ENCODE results near the gene GPX6. TPM values are rescaled to one million over a fixed set of nuclear protein-coding genes. Genes with fewer than 3 reads are reported as not detected.

GPX6 gene, protein sequence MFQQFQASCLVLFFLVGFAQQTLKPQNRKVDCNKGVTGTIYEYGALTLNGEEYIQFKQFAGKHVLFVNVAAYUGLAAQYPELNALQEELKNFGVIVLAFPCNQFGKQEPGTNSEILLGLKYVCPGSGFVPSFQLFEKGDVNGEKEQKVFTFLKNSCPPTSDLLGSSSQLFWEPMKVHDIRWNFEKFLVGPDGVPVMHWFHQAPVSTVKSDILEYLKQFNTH
- total RNA-seq (2014; rRNA removed; shearing (Covaris generic); ENCODE audit: low replicate concordance), result not detected in 2 replicates

- Histone ChIP-seq H3K4me1 (ENCODE audit: low read length) (no peaks in the 10 kb centered on the region), H3K4me3 (ENCODE audit: low read length) (no peak within 1 kb of the TSS), H4K20me1 (ENCODE audit: insufficient read depth, low read depth, low read length) (no peaks in the 10 kb centered on the region), H3K9me2 (replicated peaks; ENCODE audit: insufficient read depth, low read length) (no peaks in the 10 kb centered on the region), H3K36me3 (ENCODE audit: insufficient read depth, low read length) (no peaks in the 10 kb centered on the region), H3K79me2 (ENCODE audit: low read length) (no peaks in the 10 kb centered on the region), H3K27me3 (ENCODE audit: low read length) (no peaks in the 10 kb centered on the region), H3K27ac (ENCODE audit: low read length) (no peak within 1 kb of the TSS), H3K9me3 (ENCODE audit: low read length) (no peaks in the 10 kb centered on the region), H3K4me2 (ENCODE audit: low read depth, low read length, poor library complexity, severe bottlenecking) (no peak within 1 kb of the TSS), H3K9ac (ENCODE audit: low read length) (no peak within 1 kb of the TSS), H2AFZ (ENCODE audit: low read length) (no peak within 1 kb of the TSS)
- no peak for DNase-seq
These were observed at the start of gene GPX6 for GRCh38 chr6:28515676-28516075. TSS of gene GPX6 (minus strand) at chr6:28515793. CDS start at chr6:28515743, 50 bp downstream.

DNA sequence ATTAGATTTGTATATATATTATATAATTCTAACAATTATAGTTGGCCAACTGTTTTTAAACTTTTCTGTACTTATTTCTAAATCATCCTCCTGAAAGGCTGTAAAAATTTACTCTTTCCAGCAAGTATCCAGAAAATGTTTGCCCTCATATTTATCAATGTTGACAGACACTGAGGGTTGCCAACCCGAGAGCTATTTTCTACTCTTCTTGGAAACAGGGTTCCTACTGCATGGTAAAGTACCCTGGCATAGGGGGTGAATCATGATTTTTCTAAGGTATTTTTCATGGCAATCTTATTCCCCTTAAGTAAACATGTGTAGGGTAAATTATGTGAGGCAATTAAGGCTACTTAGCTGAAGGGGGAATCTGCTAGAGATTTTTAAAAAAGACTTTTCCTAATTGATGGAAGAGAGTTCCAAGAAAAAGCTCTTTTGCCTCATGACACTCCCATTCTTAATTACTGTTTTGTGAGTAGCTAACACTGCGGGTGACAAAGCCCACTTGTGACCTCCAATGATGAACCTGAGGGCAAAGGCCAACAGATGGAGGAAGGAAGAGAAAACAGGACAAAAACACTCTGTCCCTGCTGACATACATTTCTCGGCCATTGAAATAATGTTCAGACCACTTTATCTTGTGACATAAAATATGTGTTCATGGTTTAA lies 48.0 kb upstream of the GPX6 start:
- Histone ChIP-seq H3K36me3 (ENCODE audit: insufficient read depth, low read length) (no peaks in the 10 kb centered on the region), H3K4me1 (ENCODE audit: low read length) (peaks cover 2% of the 10 kb centered on the region; the same call in 1 of the 2 replicates), H4K20me1 (ENCODE audit: insufficient read depth, low read depth, low read length) (no peaks in the 10 kb centered on the region), H3K27ac (ENCODE audit: low read length) (no peak overlapping the region), H2AFZ (ENCODE audit: low read length) (no peak overlapping the region), H3K27me3 (ENCODE audit: low read length) (no peaks in the 10 kb centered on the region), H3K9ac (ENCODE audit: low read length) (no peak overlapping the region), H3K4me2 (ENCODE audit: low read depth, low read length, poor library complexity, severe bottlenecking) (no peak overlapping the region), H3K79me2 (ENCODE audit: low read length) (no peaks in the 10 kb centered on the region), H3K4me3 (ENCODE audit: low read length) (no peak overlapping the region), H3K9me3 (ENCODE audit: low read length) (no peaks in the 10 kb centered on the region), H3K9me2 (replicated peaks; ENCODE audit: insufficient read depth, low read length) (no peaks in the 10 kb centered on the region)
- DNase-seq, result no peak

GRCh38 chr6:28558629-28559028 lies 43.0 kb upstream of the GPX6 start:
- H3K4me3 ChIP-seq (ENCODE audit: low read length), result no peak overlapping the region
- no peaks in the 10 kb centered on the region for H3K27me3 ChIP-seq (ENCODE audit: low read length)
- no peaks in the 10 kb centered on the region for H4K20me1 ChIP-seq (ENCODE audit: insufficient read depth, low read depth, low read length)
- no peaks in the 10 kb centered on the region for H3K36me3 ChIP-seq (ENCODE audit: insufficient read depth, low read length)
- H3K27ac ChIP-seq (ENCODE audit: low read length), result no peak overlapping the region
- no peak overlapping the region for H3K9ac ChIP-seq (ENCODE audit: low read length)
- DNase-seq, result no peak
- no peaks in the 10 kb centered on the region for H3K9me2 ChIP-seq (replicated peaks; ENCODE audit: insufficient read depth, low read length)
- no peak overlapping the region for H3K4me2 ChIP-seq (ENCODE audit: low read depth, low read length, poor library complexity, severe bottlenecking)
- H3K79me2 ChIP-seq (ENCODE audit: low read length), result no peaks in the 10 kb centered on the region
- H3K9me3 ChIP-seq (ENCODE audit: low read length), result no peaks in the 10 kb centered on the region
- H2AFZ ChIP-seq (ENCODE audit: low read length), result peak overlapping the region; percentile 30; the same call in 1 of the 2 replicates
- peaks cover 5% of the 10 kb centered on the region; the same call in 1 of the 2 replicates for H3K4me1 ChIP-seq (ENCODE audit: low read length)

DNA sequence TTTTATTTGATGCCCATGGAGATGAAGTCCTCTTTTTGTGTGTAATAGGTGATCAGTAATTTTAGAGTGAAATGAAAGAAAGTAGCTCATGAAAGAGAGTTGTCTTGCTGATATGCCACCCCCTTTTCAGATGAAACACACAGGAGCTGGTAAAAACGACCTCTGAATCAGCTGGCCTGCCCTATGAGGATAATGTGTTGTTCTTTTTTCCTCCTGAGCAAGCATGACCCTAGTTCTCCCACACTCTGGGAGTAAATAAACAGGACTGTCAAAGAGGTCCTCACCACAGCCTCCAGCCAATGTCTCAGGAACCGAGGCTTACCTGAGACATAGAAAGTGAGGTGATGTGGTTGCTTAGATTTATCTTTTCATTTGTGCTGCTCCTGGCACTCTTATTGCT lies 39.5 kb upstream of the GPX6 start:
- H3K9ac ChIP-seq (ENCODE audit: low read length), result no peak overlapping the region
- H3K27me3 ChIP-seq (ENCODE audit: low read length), result no peaks in the 10 kb centered on the region
- no peak overlapping the region for H3K27ac ChIP-seq (ENCODE audit: low read length)
- H3K36me3 ChIP-seq (ENCODE audit: insufficient read depth, low read length), result no peaks in the 10 kb centered on the region
- no peaks in the 10 kb centered on the region for H4K20me1 ChIP-seq (ENCODE audit: insufficient read depth, low read depth, low read length)
- no peak overlapping the region for H3K4me3 ChIP-seq (ENCODE audit: low read length)
- H3K79me2 ChIP-seq (ENCODE audit: low read length), result no peaks in the 10 kb centered on the region
- no peaks in the 10 kb centered on the region for H3K9me3 ChIP-seq (ENCODE audit: low read length)
- H3K9me2 ChIP-seq (replicated peaks; ENCODE audit: insufficient read depth, low read length), result no peaks in the 10 kb centered on the region
- no peak overlapping the region for H2AFZ ChIP-seq (ENCODE audit: low read length)
- peaks cover 5% of the 10 kb centered on the region; the same call in 1 of the 2 replicates for H3K4me1 ChIP-seq (ENCODE audit: low read length)
- DNase-seq, result no peak
- no peak overlapping the region for H3K4me2 ChIP-seq (ENCODE audit: low read depth, low read length, poor library complexity, severe bottlenecking)

DNA sequence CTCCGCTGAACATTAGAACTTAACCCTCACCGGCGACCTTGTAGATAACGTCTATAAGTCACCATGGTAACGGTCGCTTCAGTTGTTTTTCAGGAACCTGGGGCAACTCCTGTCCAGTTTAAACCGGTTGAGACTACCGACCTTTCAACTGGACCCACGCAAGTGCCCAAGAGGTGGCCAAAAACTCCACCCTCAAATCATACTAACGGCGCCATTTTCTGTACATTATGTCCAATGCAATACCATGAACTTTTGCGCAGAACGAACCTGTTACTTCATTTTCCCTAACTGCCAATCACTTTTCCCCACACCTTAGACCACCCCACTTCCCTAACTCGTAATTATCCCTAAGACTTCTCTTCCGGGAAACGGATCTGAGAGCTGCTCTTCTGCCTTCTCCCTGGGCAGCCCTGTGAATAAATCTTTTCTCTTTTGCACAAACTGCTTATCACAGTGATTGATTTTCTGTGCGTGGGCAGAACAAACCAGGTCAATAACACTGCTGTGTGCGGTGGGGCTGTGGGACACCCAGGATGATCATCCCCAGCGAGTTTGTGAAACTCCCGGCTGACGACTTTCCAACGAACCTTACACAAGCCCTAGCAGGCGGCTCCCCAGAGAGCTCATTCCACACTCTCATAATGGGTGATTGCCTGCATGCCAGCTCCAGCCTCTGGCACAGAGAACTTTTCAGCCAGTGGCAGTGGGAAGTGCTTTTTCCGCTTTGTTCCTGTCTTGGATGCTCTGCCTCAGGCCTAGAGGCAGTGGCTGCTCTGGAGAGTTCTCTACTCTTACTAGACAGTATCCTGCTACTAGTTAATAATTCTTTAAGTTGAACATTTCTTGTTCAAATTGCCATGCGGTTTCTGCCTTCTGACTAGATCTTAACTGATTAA lies 38.6 kb upstream of the GPX6 start:
- Histone ChIP-seq H3K4me3 (ENCODE audit: low read length) (no peak overlapping the region), H3K4me1 (ENCODE audit: low read length) (peaks cover 5% of the 10 kb centered on the region; the same call in 1 of the 2 replicates), H3K9ac (ENCODE audit: low read length) (no peak overlapping the region), H3K27ac (ENCODE audit: low read length) (no peak overlapping the region), H3K36me3 (ENCODE audit: insufficient read depth, low read length) (no peaks in the 10 kb centered on the region), H4K20me1 (ENCODE audit: insufficient read depth, low read depth, low read length) (no peaks in the 10 kb centered on the region), H3K4me2 (ENCODE audit: low read depth, low read length, poor library complexity, severe bottlenecking) (no peak overlapping the region), H3K9me3 (ENCODE audit: low read length) (no peaks in the 10 kb centered on the region), H3K79me2 (ENCODE audit: low read length) (no peaks in the 10 kb centered on the region), H2AFZ (ENCODE audit: low read length) (no peak overlapping the region), H3K27me3 (ENCODE audit: low read length) (no peaks in the 10 kb centered on the region), H3K9me2 (replicated peaks; ENCODE audit: insufficient read depth, low read length) (no peaks in the 10 kb centered on the region)
- DNase-seq, result no peak

- Histone ChIP-seq H3K27ac (ENCODE audit: low read length) (no peak overlapping the region), H3K4me2 (ENCODE audit: low read depth, low read length, poor library complexity, severe bottlenecking) (no peak overlapping the region), H3K79me2 (ENCODE audit: low read length) (no peaks in the 10 kb centered on the region), H3K4me1 (ENCODE audit: low read length) (peaks cover 2% of the 10 kb centered on the region; the same call in 1 of the 2 replicates), H3K9me2 (replicated peaks; ENCODE audit: insufficient read depth, low read length) (no peaks in the 10 kb centered on the region), H3K4me3 (ENCODE audit: low read length) (no peak overlapping the region), H3K36me3 (ENCODE audit: insufficient read depth, low read length) (no peaks in the 10 kb centered on the region), H3K9me3 (ENCODE audit: low read length) (no peaks in the 10 kb centered on the region), H4K20me1 (ENCODE audit: insufficient read depth, low read depth, low read length) (no peaks in the 10 kb centered on the region), H2AFZ (ENCODE audit: low read length) (no peak overlapping the region), H3K27me3 (ENCODE audit: low read length) (no peaks in the 10 kb centered on the region), H3K9ac (ENCODE audit: low read length) (no peak overlapping the region)
- DNase-seq, result no peak
These were observed 37.9 kb upstream of the GPX6 start for GRCh38 chr6:28553384-28553985.

DNA sequence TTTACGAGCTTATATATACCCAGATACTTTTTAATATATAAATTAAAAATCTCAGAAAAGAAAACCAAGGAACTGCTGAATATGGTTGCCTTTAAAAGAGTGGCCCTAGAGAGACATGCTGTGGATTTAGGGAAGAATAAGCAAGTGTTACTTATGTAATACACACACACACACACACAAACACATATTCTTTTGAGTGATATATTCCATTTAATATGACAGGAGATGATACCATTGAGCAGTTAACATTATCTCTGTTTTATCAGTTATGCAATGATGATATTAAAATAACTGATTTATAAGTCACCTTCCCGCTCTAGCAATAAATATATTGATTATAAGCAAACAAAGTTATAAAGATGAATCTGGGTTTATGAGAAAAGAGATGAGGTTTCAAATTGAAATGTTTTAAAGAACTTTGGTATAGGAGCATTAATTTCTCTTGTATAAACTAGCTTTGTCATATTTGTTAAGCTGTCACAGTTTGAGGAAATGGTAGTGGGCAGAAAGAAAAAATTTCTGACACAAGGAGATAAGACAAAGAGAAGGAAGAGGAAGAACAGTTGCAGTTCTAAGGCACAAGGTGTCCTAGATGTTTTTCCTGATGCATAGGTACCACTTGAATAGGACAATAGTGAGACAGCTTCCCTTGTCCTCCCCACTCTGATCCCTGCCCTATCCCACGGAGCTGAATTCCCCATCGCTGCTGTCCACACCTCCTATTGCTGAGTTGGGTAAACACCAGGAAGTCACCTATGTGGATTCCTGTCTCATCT lies 36.5 kb upstream of the GPX6 start:
- Histone ChIP-seq H3K4me3 (ENCODE audit: low read length) (no peak overlapping the region), H3K4me1 (ENCODE audit: low read length) (no peaks in the 10 kb centered on the region), H3K79me2 (ENCODE audit: low read length) (no peaks in the 10 kb centered on the region), H3K27me3 (ENCODE audit: low read length) (no peaks in the 10 kb centered on the region), H4K20me1 (ENCODE audit: insufficient read depth, low read depth, low read length) (no peaks in the 10 kb centered on the region), H3K36me3 (ENCODE audit: insufficient read depth, low read length) (no peaks in the 10 kb centered on the region), H3K9me2 (replicated peaks; ENCODE audit: insufficient read depth, low read length) (no peaks in the 10 kb centered on the region), H3K9ac (ENCODE audit: low read length) (no peak overlapping the region), H3K4me2 (ENCODE audit: low read depth, low read length, poor library complexity, severe bottlenecking) (no peak overlapping the region), H3K27ac (ENCODE audit: low read length) (no peak overlapping the region), H2AFZ (ENCODE audit: low read length) (no peak overlapping the region), H3K9me3 (ENCODE audit: low read length) (no peaks in the 10 kb centered on the region)
- DNase-seq, result no peak

All from Karpas-422 (cell line).